ENCODE data around the gene ERGIC1. TPM values are rescaled to one million over a fixed set of nuclear protein-coding genes. Genes with fewer than 3 reads are reported as not detected.

Gene ERGIC1
- total RNA-seq, 4 donors from 2014 or later, result 156 to 214 (median 175) TPM

GRCh38 chr5:172878585-172878932, 44.5 kb downstream of the ERGIC1 start:
- H3K36me3 ChIP-seq, result no peaks in the 10 kb centered on the region
- WGBS, 2 donors, result 77 to 88% methylated on average over 9 of the region's 9 CpGs
- no peak overlapping the region for H3K4me3 ChIP-seq (replicated peaks in 1 of 3)
- TF ChIP-seq CTCF (IDR thresholded peaks at IDR 0.05), result no peak
- no peak for TF ChIP-seq POLR2A (IDR thresholded peaks at IDR 0.05)
- H3K9me3 ChIP-seq, result no peaks in the 10 kb centered on the region
- DNase-seq, result no peak
- intact Hi-C loops (cut with DNase I), result no loop called here
- H3K27me3 ChIP-seq, result no peaks in the 10 kb centered on the region
- H3K4me1 ChIP-seq, result peaks cover 33 to 55% of the 10 kb centered on the region in 2 donors
- peak overlapping the region in 2 of 3 donors; percentile 44 to 59 for H3K27ac ChIP-seq

- intact Hi-C loops (cut with DNase I), result no loop called here
- Histone ChIP-seq H3K4me1 (peaks cover 28 to 50% of the 10 kb centered on the region in 2 donors), H3K9me3 (no peaks in the 10 kb centered on the region), H3K4me3 (replicated peaks in 1 of 3) (no peak overlapping the region), H3K27ac (peak overlapping the region; percentile 38 to 59 (median 44)), H3K36me3 (no peaks in the 10 kb centered on the region), H3K27me3 (no peaks in the 10 kb centered on the region)
- no peak for DNase-seq
- WGBS, 2 donors, result 66 to 74% methylated on average over 20 of the region's 20 CpGs
- TF ChIP-seq CTCF (IDR thresholded peaks at IDR 0.05) (no peak), POLR2A (IDR thresholded peaks at IDR 0.05) (no peak)
Observed at GRCh38 chr5:172878933-172879752, 45.1 kb downstream of the ERGIC1 start.

- no peak for DNase-seq
- Histone ChIP-seq H3K4me3 (replicated peaks in 1 of 3) (no peak overlapping the region), H3K9me3 (no peaks in the 10 kb centered on the region), H3K4me1 (peaks cover 9 to 38% of the 10 kb centered on the region in 2 donors), H3K27me3 (no peaks in the 10 kb centered on the region), H3K36me3 (no peaks in the 10 kb centered on the region), H3K27ac (peak overlapping the region in 2 of 3 donors; percentile 18 to 30)
- TF ChIP-seq POLR2A (IDR thresholded peaks at IDR 0.05), result no peak
- no peak for TF ChIP-seq CTCF (IDR thresholded peaks at IDR 0.05)
- intact Hi-C loops (cut with DNase I), result no loop called here
- WGBS, 2 donors, result 73 to 77% methylated on average over 7 to 8 of the region's 8 CpGs
Observed at GRCh38 chr5:172881691-172882370, 47.8 kb downstream of the ERGIC1 start.

GRCh38 chr5:172883066-172883465, 49.0 kb downstream of the ERGIC1 start:
- Histone ChIP-seq H3K4me3 (replicated peaks in 1 of 3) (no peak overlapping the region), H3K4me1 (peaks cover 14 to 47% of the 10 kb centered on the region in 2 donors), H3K27ac (peak overlapping the region in 1 of 3 donors; percentile 9), H3K36me3 (no peaks in the 10 kb centered on the region), H3K9me3 (no peaks in the 10 kb centered on the region), H3K27me3 (no peaks in the 10 kb centered on the region)
- DNase-seq, result no peak
- TF ChIP-seq CTCF (IDR thresholded peaks at IDR 0.05) (no peak), POLR2A (IDR thresholded peaks at IDR 0.05) (no peak)
- intact Hi-C loops (cut with DNase I), result no loop called here
- 87 to 91% methylated on average over 3 of the region's 3 CpGs for WGBS, 2 donors

All from thyroid gland (tissue), 4 donors.